H54 (cell line): ENCODE data around the gene SIPA1L3.
A peak's percentile ranks its signal among the peaks of the same experiment; 100 is the strongest.

ENCODE experiments used
- DNase-seq: peaks from one replicate; pipeline ENCODE4 v3.0.0; 2011; ENCODE audit warnings: low spot score, mixed read lengths; ENCODE audit not compliant: insufficient read length
- FAIRE-seq: peaks from 3 replicates; lab custom pipeline; 2011; peaks lifted over from hg19 to GRCh38; lab: Jason Lieb, UNC
- POLR2A ChIP-seq: IDR thresholded peaks from 2 replicates; pipeline ENCODE4 v1.6.1; 2011; ENCODE audit warnings: low read depth, mild to moderate bottlenecking, low read length

Gene SIPA1L3

DNA sequence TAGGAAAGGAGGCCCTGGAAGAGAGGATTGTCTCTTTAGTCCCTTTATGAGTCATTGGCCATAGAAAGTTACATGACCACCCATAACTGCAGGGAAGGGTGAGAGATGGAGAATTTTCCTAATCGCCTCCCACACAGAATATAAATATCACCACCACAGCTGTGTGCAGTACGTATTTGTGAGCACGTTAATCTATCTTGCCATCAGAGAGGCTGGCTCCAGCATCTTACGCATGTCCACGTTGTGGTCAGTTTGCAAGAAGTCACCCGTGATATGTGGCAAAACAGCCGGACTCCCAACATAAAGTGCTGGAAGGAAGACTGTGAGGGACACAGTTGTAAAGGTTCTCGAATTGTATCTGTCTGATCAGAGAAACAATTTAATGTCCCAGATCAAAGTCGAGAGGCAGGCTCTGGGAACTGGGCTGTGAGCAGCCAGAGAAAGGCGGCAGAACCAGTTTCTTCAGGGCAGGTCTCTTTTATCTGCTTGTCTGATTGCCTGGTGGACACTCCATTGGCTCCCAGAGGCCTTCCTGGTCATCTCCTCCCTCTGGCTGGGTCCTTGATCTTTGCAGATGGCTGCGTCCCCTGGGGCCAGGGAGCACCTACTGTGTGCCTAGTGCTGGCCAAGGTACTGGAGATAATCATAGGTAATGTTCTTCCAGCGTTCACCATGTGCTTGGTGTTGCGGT, 74.9 kb downstream of the SIPA1L3 start:
- FAIRE-seq: no peak
- no peak for DNase-seq
- no peak for TF ChIP-seq POLR2A

DNA sequence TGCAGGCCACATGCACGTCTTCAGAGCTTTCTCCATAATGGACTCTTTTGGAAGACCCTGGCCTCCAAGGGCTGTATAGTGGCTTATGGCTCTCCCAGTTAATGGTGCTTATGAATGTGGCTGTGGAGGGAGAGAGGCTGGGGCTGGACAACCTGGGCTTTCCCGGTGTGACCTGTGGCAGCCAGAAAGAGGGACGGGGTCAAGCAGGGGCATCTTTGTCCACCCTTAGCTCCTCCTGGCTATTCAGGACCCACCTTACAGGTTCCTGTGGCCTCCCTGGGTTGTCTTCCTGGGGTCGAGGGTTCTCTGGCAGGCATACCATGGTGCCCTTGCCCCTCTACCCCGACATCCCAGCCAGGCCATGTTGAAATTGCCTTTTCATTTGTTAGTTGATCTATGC, 75.6 kb downstream of the SIPA1L3 start:
- TF ChIP-seq POLR2A: no peak
- no peak for FAIRE-seq
- DNase-seq: no peak

DNA sequence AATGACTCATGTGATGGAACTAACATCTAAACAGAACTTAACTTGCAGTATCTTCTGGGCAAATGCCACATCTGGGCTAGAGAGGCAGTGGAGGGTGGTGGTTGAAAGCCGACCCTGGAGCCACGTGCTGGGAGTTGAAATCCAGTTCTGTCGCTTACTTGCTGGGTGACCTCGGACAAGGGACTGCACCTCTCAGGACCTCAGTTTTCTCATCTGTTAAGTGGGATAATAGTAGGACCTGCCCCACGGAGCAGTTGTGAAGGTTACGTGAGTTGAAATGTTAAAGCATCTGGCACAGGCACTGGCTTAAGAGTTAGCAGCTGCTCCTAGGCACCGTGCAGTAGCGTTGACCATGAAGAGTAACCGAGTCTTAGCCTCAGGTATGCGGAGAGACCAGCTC, 76.1 kb downstream of the SIPA1L3 start:
- DNase-seq (no peak), FAIRE-seq (no peak)
- no peak for TF ChIP-seq POLR2A

- DNase-seq (no peak), FAIRE-seq (no peak)
- TF ChIP-seq POLR2A: no peak
These were observed 76.9 kb downstream of the SIPA1L3 start for GRCh38 chr19:37983916-37984315.

GRCh38 chr19:37986048-37986750, 79.2 kb downstream of the SIPA1L3 start:
- no peak for TF ChIP-seq POLR2A
- DNase-seq (no peak), FAIRE-seq (no peak)

GRCh38 chr19:37987356-37988332, 80.6 kb downstream of the SIPA1L3 start:
- DNase-seq: no peak
- FAIRE-seq: no peak
- TF ChIP-seq POLR2A: no peak

DNA sequence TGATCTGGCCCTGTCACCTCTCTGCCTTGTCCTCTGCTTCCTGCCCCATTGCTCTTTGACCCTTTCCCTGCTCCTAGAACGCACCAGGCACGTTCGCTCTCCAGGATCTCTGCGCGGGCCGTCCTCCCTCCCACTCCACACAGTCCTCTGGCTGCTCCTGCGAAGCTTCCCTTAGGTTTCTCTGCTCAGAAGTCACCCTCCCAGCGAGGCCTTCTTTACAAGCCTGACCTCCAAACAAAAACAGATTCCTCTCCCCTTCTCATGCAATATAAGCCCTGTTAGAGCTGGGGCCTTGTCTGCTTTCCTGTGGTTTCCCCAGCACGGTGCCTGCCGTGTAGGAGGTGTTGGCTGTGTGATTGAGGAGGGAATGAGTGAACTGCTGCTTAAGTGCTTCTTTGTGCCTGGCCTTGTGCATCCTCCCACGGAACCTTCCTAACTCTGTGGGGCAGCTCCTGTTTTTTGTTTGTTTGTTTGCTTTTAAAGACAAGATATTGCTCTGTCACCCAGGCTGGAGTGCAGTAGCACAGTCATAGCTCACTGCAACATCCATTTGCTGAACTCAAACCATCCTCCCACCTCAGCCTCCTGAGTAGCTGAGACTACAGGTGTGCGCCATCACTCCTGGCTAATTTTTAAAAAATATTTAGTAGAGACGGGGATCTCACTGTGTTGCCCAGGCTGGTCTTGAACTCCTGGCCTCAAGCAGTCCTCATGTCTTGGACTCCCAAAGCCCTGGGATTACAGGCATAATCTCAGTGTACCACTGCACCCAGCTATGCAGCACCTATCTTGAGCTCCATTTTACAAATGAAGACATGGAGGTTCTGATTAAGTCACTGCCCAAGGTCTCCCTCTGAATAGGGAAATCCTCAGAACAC, 82.0 kb downstream of the SIPA1L3 start:
- no peak for TF ChIP-seq POLR2A
- FAIRE-seq (no peak), DNase-seq (no peak)

GRCh38 chr19:37989855-37990254, 82.8 kb downstream of the SIPA1L3 start:
- FAIRE-seq (no peak), DNase-seq (no peak)
- TF ChIP-seq POLR2A: no peak

GRCh38 chr19:37990362-37990761, 83.4 kb downstream of the SIPA1L3 start:
- TF ChIP-seq POLR2A: no peak
- DNase-seq: peak; percentile 61
- FAIRE-seq: peak; percentile 86

GRCh38 chr19:37991176-37991835, 84.3 kb downstream of the SIPA1L3 start:
- DNase-seq: no peak
- no peak for FAIRE-seq
- TF ChIP-seq POLR2A: no peak

DNA sequence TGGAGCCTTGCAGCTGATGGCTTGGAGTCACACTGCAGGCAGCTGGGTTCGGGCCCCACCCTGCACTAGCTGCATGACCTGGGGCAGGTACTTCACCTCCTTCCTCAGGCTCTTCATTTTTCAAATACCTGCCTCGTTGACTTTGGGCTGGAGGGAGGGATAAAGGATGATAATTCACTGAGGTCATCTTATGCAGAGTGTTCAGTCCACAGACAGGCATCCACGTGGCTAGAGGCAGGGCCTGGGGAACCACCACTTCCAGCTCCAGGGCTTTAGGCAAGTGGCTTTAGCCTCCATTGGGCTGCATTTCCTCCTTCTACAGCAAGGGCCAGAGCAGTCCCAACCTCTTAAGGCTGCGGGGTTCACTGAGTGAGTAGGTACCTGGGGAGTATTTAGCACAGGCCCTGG, 84.8 kb downstream of the SIPA1L3 start:
- TF ChIP-seq POLR2A: no peak
- DNase-seq (no peak), FAIRE-seq (no peak)

DNA sequence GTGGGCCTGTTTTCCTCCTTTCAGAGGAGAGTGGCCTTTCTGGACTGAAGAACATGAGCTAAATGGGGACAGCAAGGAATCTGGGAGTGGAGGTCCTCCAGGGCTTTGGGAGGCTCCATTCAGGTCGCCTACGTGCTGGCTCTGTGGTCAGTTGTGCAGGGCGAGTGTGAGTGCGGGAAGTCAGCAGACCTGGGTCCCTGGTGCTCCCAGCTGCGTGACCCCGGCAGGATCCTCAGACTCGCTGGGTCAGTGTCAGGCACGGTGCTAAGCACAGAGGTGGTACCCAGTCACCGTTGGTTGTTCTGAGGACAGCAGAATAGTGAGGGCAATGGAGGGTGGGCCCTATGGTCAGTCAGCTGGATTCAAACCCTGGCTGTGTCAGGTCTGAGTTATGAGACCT, 85.8 kb downstream of the SIPA1L3 start:
- no peak for TF ChIP-seq POLR2A
- DNase-seq (no peak), FAIRE-seq (no peak)

GRCh38 chr19:37994823-37995130, 87.8 kb downstream of the SIPA1L3 start:
- FAIRE-seq (no peak), DNase-seq (no peak)
- TF ChIP-seq POLR2A: no peak
